WTC11 (cell line): ENCODE measurements around the gene COL4A2. TPM values are rescaled to one million over a fixed set of nuclear protein-coding genes. Genes with fewer than 3 reads are reported as not detected.
"Not testable (repeated sequence)": the region's sequence is repeated elsewhere in the genome, so short reads cannot be mapped to it uniquely, and the experiment has no call there.

Experiments
- ATAC-seq: fragments of 200-7000 bp; cut with Tn5 transposase; 2 replicates; pipeline ENCODE4 v1.10.0; 2021; ENCODE audit warnings: mild to moderate bottlenecking, moderate library complexity
- CTCF ChIA-PET: fragments of 300-600 bp; sonication (Branson Sonifier 250); formaldehyde crosslinking; loops from one replicate; lab custom pipeline; 2021; ENCODE audit warnings: antibody characterized with exemption; lab: Charles Lee
- POLR2A ChIA-PET: fragments of 350-600 bp; sonication (Branson Sonifier 250); formaldehyde crosslinking; loops from one replicate; lab custom pipeline; 2021; ENCODE audit warnings: antibody characterized with exemption; lab: Charles Lee
- DNase-seq: peaks from one replicate; pipeline ENCODE4 v3.0.0; 2021; ENCODE audit warnings: low spot score
- H3K27ac Mint-ChIP-seq: 2 replicates; pipeline ENCODE4 v1.8.0; 2021; ENCODE audit warnings: mixed read lengths
- H3K27me3 Mint-ChIP-seq: 2 replicates; pipeline ENCODE4 v1.8.0; 2021; ENCODE audit warnings: low read depth, mild to moderate bottlenecking, moderate library complexity, mixed read lengths
- H3K36me3 Mint-ChIP-seq: 2 replicates; pipeline ENCODE4 v1.8.0; 2021; ENCODE audit warnings: mixed read lengths
- H3K4me1 Mint-ChIP-seq: 2 replicates; pipeline ENCODE4 v1.8.0; 2022; ENCODE audit warnings: mixed read lengths
- H3K4me3 Mint-ChIP-seq: 2 replicates; pipeline ENCODE4 v1.8.0; 2021; ENCODE audit warnings: mild to moderate bottlenecking, moderate library complexity, mixed read lengths
- H3K9me3 Mint-ChIP-seq: 2 replicates; pipeline ENCODE4 v1.8.0; 2021; ENCODE audit warnings: mixed read lengths
- CBFB ChIP-seq: sonication (generic); formaldehyde crosslinking; IDR thresholded peaks from 2 replicates; pipeline ENCODE4 v1.8.1; 2022; ENCODE audit warnings: mild to moderate bottlenecking, low read depth, missing genetic modification reagents
- CREM ChIP-seq: sonication (generic); formaldehyde crosslinking; IDR thresholded peaks from 2 replicates; pipeline ENCODE4 v1.8.1; 2022; ENCODE audit warnings: mild to moderate bottlenecking, missing genetic modification reagents, moderate library complexity
- FOXJ3 ChIP-seq: sonication (generic); formaldehyde crosslinking; IDR thresholded peaks from 2 replicates; pipeline ENCODE4 v1.9.0; 2021; ENCODE audit warnings: missing genetic modification reagents, mild to moderate bottlenecking, borderline replicate concordance
- GABPB1 ChIP-seq: sonication (generic); formaldehyde crosslinking; IDR thresholded peaks from 2 replicates; pipeline ENCODE4 v1.8.1; 2023; ENCODE audit warnings: mild to moderate bottlenecking, missing genetic modification reagents
- NFYB ChIP-seq: sonication (generic); formaldehyde crosslinking; conservative IDR thresholded peaks from 2 replicates; pipeline ENCODE4 v1.8.0; 2022; ENCODE audit warnings: low read depth, missing genetic modification reagents
- NR1H2 ChIP-seq: sonication (generic); formaldehyde crosslinking; IDR thresholded peaks from 2 replicates; pipeline ENCODE4 v1.9.0; 2021; ENCODE audit warnings: mild to moderate bottlenecking, moderate library complexity, missing genetic modification reagents
- OVOL2 ChIP-seq: fragments of 250-450 bp; sonication (Bioruptor Pico); IDR thresholded peaks from 2 replicates; pipeline ENCODE4 v1.9.0; 2021; ENCODE audit warnings: mild to moderate bottlenecking, borderline replicate concordance
- PRDM15 ChIP-seq: sonication (generic); formaldehyde crosslinking; IDR thresholded peaks from 2 replicates; pipeline ENCODE4 v1.8.0; 2022; ENCODE audit warnings: missing genetic modification reagents
- PRRX2 ChIP-seq: fragments of 250-450 bp; sonication (Bioruptor Pico); IDR thresholded peaks from 2 replicates; pipeline ENCODE4 v1.8.0; 2021; ENCODE audit warnings: mild to moderate bottlenecking
- RELA ChIP-seq: sonication (generic); formaldehyde crosslinking; IDR thresholded peaks from 2 replicates; pipeline ENCODE4 v1.8.1; 2022; ENCODE audit warnings: missing genetic modification reagents, mild to moderate bottlenecking, borderline replicate concordance
- RORB ChIP-seq: fragments of 250-450 bp; sonication (Bioruptor Pico); IDR thresholded peaks from 2 replicates; pipeline ENCODE4 v1.9.0; 2021; ENCODE audit warnings: mild to moderate bottlenecking
- SMAD4 ChIP-seq: sonication (generic); formaldehyde crosslinking; IDR thresholded peaks from 2 replicates; pipeline ENCODE4 v1.8.0; 2022; ENCODE audit warnings: mild to moderate bottlenecking, missing genetic modification reagents
- TEAD1 ChIP-seq: sonication (generic); formaldehyde crosslinking; IDR thresholded peaks from 2 replicates; pipeline ENCODE4 v1.8.0; 2022; ENCODE audit warnings: mild to moderate bottlenecking, missing genetic modification reagents
- USF1 ChIP-seq: sonication (generic); formaldehyde crosslinking; IDR thresholded peaks from 2 replicates; pipeline ENCODE4 v1.8.0; 2022; ENCODE audit warnings: mild to moderate bottlenecking, missing genetic modification reagents
- ZBTB21 ChIP-seq: sonication (generic); formaldehyde crosslinking; IDR thresholded peaks from 2 replicates; pipeline ENCODE4 v1.8.1; 2023; ENCODE audit warnings: mild to moderate bottlenecking, missing genetic modification reagents, borderline replicate concordance
- ZBTB43 ChIP-seq: sonication (generic); formaldehyde crosslinking; IDR thresholded peaks from 2 replicates; pipeline ENCODE4 v1.8.1; 2023; ENCODE audit warnings: mild to moderate bottlenecking, missing genetic modification reagents
- ZNF416 ChIP-seq: fragments of 250-450 bp; sonication (Bioruptor Pico); IDR thresholded peaks from 2 replicates; pipeline ENCODE4 v1.9.0; 2021; ENCODE audit warnings: mild to moderate bottlenecking, inconsistent platforms
- ZNF423 ChIP-seq: fragments of 250-450 bp; sonication (Bioruptor Pico); IDR thresholded peaks from 2 replicates; pipeline ENCODE4 v2.1.2; 2022; ENCODE audit warnings: mild to moderate bottlenecking, moderate library complexity
- total RNA-seq: library from RNA; stranded (reverse); gene quantifications from 3 replicates; pipeline ENCODE4 v1.2.3, GENCODE V29; 2021
- TF ChIP-seq, protein P1 (sequence below): fragments of 250-450 bp; sonication (Bioruptor Pico); IDR thresholded peaks from 2 replicates; pipeline ENCODE4 v2.1.2; 2022; ENCODE audit warnings: mild to moderate bottlenecking, moderate library complexity
- TF ChIP-seq, protein P2 (sequence below): sonication (generic); formaldehyde crosslinking; IDR thresholded peaks from 2 replicates; pipeline ENCODE4 v1.8.1; 2022; ENCODE audit warnings: low read depth, mild to moderate bottlenecking, moderate library complexity, missing genetic modification reagents, borderline replicate concordance
- TF ChIP-seq, protein P3 (sequence below): sonication (generic); formaldehyde crosslinking; IDR thresholded peaks from 2 replicates; pipeline ENCODE4 v1.8.0; 2022; ENCODE audit warnings: mild to moderate bottlenecking, missing genetic modification reagents
- TF ChIP-seq, protein P4 (sequence below): fragments of 250-450 bp; sonication (Bioruptor Pico); IDR thresholded peaks from 2 replicates; pipeline ENCODE4 v1.9.0; 2021; ENCODE audit warnings: moderate library complexity, mild to moderate bottlenecking, inconsistent platforms, borderline replicate concordance

The COL4A2 gene
- total RNA-seq, 1 experiment from 2014 or later: 109 TPM

DNA sequence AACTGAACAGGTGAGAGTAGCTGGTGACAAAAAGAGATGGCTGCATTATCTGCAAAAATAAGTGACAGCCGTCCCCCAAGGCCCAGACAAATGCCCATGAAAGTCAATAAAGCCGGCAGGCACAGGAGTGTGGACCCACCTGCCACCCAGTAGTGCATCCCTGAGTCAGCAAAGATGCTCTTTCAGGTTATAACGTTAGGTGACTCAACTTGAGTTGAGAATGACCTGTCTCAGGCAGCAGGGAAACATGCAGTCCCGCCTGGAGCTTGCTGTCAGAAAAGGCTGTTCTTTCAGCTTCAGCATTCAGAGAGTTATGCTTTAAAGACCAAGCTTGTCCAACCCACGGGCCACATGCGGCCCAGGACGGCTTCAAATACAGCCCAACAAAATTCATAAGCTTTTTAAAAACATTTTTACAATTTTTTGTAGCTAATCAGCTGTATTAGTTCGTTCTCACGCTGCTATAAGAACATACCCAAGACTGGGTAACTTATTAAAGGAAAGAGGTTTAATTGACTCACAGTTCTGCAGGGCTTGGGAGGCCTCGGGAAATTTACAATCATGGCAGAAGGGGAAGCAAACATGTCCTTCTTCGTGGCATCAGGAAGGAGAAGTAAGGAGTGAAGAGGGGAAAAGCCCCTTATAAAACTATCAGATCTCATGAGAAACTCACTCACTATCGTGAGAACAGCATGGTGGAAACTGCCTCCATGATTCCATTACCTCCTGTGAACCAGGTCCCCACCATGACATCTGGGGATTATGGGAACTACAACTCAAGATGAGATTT is 144.1 kb downstream of the COL4A2 start (continued):
- TF ChIP-seq, protein P1, sequence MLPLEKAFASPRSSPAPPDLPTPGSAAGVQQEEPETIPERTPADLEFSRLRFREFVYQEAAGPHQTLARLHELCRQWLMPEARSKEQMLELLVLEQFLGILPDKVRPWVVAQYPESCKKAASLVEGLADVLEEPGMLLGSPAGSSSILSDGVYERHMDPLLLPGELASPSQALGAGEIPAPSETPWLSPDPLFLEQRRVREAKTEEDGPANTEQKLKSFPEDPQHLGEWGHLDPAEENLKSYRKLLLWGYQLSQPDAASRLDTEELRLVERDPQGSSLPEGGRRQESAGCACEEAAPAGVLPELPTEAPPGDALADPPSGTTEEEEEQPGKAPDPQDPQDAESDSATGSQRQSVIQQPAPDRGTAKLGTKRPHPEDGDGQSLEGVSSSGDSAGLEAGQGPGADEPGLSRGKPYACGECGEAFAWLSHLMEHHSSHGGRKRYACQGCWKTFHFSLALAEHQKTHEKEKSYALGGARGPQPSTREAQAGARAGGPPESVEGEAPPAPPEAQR: no peak
- TF ChIP-seq, protein P2, sequence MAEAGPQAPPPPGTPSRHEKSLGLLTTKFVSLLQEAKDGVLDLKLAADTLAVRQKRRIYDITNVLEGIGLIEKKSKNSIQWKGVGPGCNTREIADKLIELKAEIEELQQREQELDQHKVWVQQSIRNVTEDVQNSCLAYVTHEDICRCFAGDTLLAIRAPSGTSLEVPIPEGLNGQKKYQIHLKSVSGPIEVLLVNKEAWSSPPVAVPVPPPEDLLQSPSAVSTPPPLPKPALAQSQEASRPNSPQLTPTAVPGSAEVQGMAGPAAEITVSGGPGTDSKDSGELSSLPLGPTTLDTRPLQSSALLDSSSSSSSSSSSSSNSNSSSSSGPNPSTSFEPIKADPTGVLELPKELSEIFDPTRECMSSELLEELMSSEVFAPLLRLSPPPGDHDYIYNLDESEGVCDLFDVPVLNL (CRISPR knock-in tag): no peak
- no peak for TF ChIP-seq NFYB (CRISPR knock-in tag)
- no peak for TF ChIP-seq OVOL2
- TF ChIP-seq NR1H2 (CRISPR knock-in tag): no peak
- TF ChIP-seq PRRX2 (CRISPR knock-in tag): no peak
- TF ChIP-seq RORB (CRISPR knock-in tag): no peak

DNA sequence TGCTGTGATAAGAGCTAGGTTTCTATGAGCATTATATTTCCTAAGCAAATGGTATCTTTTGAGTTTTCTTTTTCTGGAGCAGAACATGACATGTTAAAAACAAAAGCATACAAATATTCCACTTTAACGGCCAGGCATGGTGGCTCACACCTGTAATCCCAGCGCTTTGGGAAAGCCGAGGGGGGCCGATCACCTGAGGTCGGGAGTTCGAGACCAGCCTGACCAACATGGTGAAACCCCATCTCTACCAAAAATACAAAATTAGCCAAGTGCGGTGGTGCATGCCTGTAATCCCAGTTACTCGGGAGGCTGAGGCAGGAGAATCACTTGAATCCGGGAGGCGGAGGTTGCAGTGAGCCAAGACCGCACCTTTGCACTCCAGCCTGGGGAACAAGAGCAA is 146.0 kb downstream of the COL4A2 start:
- H3K36me3 Mint-ChIP-seq, H3K27me3 Mint-ChIP-seq, H3K27ac Mint-ChIP-seq, CTCF ChIA-PET, POLR2A ChIA-PET, H3K4me3 Mint-ChIP-seq, DNase-seq, H3K9me3 Mint-ChIP-seq, ATAC-seq: not testable (repeated sequence)
- H3K4me1 Mint-ChIP-seq: peaks cover 35% of the 10 kb centered on the region

DNA sequence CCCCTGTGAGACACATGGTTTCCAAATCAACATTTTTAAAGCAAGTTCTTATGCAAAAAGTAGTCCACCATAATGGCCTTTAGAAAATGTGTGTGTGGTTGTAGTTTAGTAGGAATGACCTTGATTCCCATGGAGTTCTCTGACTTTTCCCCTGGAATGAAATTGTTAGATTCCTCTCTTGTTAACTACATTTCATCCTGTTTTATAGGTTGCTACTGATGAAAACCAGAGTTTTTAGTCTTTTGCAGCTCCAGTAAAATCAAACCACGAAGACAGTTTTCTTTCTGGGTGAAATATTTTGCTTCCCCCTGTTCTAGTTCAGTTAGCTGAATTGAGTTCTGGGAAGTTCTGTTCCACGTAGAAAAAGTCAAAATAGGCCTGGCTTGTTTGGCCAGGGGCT is 146.7 kb downstream of the COL4A2 start:
- DNase-seq (no peak), ATAC-seq (no peak)
- H3K27ac Mint-ChIP-seq: no peak overlapping the region
- no peaks in the 10 kb centered on the region for H3K27me3 Mint-ChIP-seq
- no peak for TF ChIP-seq CREM (CRISPR knock-in tag)
- no peak for TF ChIP-seq ZNF423 (CRISPR knock-in tag)
- TF ChIP-seq USF1 (CRISPR knock-in tag): no peak
- no peak for TF ChIP-seq ZBTB43 (CRISPR knock-in tag)
- no peak for TF ChIP-seq PRRX2 (CRISPR knock-in tag)
- no peak for TF ChIP-seq ZNF416 (CRISPR knock-in tag)
- TF ChIP-seq FOXJ3 (CRISPR knock-in tag): no peak
- no peak for TF ChIP-seq TEAD1 (CRISPR knock-in tag)
- TF ChIP-seq RORB (CRISPR knock-in tag): no peak
- no peak for TF ChIP-seq CBFB (CRISPR knock-in tag)
- TF ChIP-seq, protein P3, sequence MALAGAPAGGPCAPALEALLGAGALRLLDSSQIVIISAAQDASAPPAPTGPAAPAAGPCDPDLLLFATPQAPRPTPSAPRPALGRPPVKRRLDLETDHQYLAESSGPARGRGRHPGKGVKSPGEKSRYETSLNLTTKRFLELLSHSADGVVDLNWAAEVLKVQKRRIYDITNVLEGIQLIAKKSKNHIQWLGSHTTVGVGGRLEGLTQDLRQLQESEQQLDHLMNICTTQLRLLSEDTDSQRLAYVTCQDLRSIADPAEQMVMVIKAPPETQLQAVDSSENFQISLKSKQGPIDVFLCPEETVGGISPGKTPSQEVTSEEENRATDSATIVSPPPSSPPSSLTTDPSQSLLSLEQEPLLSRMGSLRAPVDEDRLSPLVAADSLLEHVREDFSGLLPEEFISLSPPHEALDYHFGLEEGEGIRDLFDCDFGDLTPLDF (CRISPR knock-in tag): no peak
- no peak for TF ChIP-seq SMAD4 (CRISPR knock-in tag)
- no peak for TF ChIP-seq RELA
- TF ChIP-seq, protein P4, sequence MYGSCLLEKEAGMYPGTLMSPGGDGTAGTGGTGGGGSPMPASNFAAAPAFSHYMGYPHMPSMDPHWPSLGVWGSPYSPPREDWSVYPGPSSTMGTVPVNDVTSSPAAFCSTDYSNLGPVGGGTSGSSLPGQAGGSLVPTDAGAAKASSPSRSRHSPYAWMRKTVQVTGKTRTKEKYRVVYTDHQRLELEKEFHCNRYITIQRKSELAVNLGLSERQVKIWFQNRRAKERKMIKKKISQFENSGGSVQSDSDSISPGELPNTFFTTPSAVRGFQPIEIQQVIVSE (CRISPR knock-in tag): no peak
- no peak for TF ChIP-seq GABPB1 (CRISPR knock-in tag)
- no peak for TF ChIP-seq ZBTB21 (CRISPR knock-in tag)
- no peak for TF ChIP-seq NFYB (CRISPR knock-in tag)
- no peak for TF ChIP-seq PRDM15 (CRISPR knock-in tag)
- no peaks in the 10 kb centered on the region for H3K9me3 Mint-ChIP-seq
- no peak overlapping the region for H3K4me3 Mint-ChIP-seq
- peaks cover 2% of the 10 kb centered on the region; the same call in 1 of the 2 replicates for H3K36me3 Mint-ChIP-seq
- peaks cover 28% of the 10 kb centered on the region for H3K4me1 Mint-ChIP-seq
- POLR2A ChIA-PET: no interaction called here
- CTCF ChIA-PET: interaction anchor here (3.1 kb wide), 1 partner anchor 191 kb away, joined by 25 read pairs; no protein-coding TSS in a partner anchor
